ENCODE results near the gene SEC31A.

DNA sequence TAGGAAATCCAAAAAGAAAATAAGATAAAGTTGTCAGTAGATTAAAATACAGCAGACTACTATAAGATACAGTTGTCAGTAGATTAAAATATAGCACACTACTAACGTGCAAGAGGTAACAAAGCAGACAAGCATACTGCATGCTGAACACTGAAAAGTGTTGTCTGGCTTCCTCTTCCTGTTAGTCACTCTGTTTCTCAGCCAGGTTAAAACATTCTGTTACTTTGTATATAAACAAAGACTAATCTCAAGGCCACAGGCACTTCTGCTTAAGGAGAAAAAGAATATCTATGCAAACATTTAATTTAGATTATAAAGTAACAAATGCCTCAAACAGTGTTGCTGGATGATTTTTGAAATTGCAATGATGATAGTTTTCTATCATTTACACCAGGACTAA, 51.3 kb downstream of the SEC31A start:
- no peak for TF ChIP-seq ZFX (IDR thresholded peaks at IDR 0.05)
- TF ChIP-seq, protein P1, sequence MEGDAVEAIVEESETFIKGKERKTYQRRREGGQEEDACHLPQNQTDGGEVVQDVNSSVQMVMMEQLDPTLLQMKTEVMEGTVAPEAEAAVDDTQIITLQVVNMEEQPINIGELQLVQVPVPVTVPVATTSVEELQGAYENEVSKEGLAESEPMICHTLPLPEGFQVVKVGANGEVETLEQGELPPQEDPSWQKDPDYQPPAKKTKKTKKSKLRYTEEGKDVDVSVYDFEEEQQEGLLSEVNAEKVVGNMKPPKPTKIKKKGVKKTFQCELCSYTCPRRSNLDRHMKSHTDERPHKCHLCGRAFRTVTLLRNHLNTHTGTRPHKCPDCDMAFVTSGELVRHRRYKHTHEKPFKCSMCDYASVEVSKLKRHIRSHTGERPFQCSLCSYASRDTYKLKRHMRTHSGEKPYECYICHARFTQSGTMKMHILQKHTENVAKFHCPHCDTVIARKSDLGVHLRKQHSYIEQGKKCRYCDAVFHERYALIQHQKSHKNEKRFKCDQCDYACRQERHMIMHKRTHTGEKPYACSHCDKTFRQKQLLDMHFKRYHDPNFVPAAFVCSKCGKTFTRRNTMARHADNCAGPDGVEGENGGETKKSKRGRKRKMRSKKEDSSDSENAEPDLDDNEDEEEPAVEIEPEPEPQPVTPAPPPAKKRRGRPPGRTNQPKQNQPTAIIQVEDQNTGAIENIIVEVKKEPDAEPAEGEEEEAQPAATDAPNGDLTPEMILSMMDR (conservative IDR thresholded peaks at IDR 0.05), result no peak

Data from C4-2B (cell line).